Measurements from ENCODE around the gene THRB. TPM values are rescaled to one million over a fixed set of nuclear protein-coding genes. Genes with fewer than 3 reads are reported as not detected.

The THRB gene
- total RNA-seq, 4 donors from 2014 or later, result 19.8 to 25.8 (median 23.4) TPM

DNA sequence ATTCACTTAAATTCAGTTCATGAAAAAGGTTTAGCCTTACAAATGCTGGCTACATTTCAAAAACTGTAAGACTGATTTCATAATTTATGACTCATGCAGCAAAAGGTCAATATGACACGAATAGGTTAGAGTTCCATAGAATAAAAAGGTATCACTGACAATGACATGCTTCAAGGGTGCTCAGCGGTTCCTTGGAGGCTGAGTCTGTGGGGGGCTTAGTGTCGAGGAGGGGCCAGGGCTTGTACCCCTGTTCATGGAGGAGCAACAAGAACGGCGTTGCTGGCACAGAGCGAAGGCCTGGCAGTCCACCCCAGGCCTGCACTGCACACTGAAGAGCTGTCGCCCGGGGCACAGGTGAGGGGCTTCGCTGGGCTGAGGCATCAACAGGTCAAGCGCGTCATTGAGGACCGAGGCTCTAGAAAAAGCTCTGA is 375.3 kb downstream of the THRB start:
- DNase-seq (ENCODE audit: low spot score in 2 of 2), result no peak
- TF ChIP-seq CTCF (IDR thresholded peaks at IDR 0.05) (no peak), POLR2A (IDR thresholded peaks at IDR 0.05) (no peak)
- intact Hi-C loops (cut with DNase I; ENCODE audit: low total_unique reads), result no loop called here
- WGBS, 2 donors, result 78 to 84% methylated on average over 12 of the region's 12 CpGs
- no peak overlapping the region for H3K4me3 ChIP-seq (ENCODE audit: low read depth, poor library complexity, severe bottlenecking)

- WGBS, 2 donors, result 89 to 94% methylated on average over 1 of the region's 1 CpG
- DNase-seq (ENCODE audit: low spot score in 2 of 2), result no peak
- intact Hi-C loops (cut with DNase I; ENCODE audit: low total_unique reads), result no loop called here
- TF ChIP-seq CTCF (IDR thresholded peaks at IDR 0.05) (no peak), POLR2A (IDR thresholded peaks at IDR 0.05) (no peak)
- no peak overlapping the region for H3K4me3 ChIP-seq (ENCODE audit: low read depth, poor library complexity, severe bottlenecking)
Measured at GRCh38 chr3:24117508-24117907, 377.1 kb downstream of the THRB start.

DNA sequence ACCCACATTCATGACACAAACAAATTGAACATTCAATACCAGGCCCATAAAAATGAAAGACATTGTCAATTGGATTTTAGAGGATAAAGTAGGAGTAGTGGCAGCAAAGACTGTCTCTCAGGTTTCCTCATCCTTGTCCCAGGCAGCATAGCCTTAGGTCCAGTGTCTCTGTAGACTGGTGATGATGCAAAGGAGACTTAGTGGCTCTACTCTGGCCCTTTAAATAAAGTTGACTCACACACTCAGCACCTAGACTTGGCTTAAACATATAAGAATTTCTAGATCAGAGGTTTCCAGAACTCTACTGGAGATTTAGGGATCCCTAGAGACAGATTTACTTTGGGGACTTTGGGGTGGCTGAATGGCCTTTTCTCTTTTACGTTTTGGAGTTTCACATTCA is 382.9 kb downstream of the THRB start:
- TF ChIP-seq POLR2A (IDR thresholded peaks at IDR 0.05) (no peak), CTCF (IDR thresholded peaks at IDR 0.05) (no peak)

DNA sequence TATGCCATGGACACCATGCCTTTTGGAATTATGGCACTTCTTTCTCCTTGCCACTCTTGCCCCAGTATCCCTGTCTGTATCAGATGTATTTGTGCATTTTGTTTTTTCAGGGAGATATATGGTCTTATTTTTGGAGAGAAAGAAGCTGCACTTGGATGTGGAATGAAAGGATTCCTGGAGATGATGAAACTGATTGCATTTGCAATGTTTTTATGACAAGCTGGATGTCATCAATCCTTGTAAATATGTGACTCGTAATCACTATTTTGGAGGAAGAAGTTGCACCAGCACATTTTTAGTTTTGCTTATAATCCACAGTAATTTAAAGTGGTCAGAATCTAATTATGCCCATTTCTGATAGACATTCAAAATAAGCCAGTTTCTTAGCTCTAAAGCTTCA is 384.6 kb downstream of the THRB start:
- DNase-seq (ENCODE audit: low spot score in 2 of 2), result no peak
- H3K4me3 ChIP-seq (ENCODE audit: low read depth, poor library complexity, severe bottlenecking), result no peak overlapping the region
- intact Hi-C loops (cut with DNase I; ENCODE audit: low total_unique reads), result no loop called here
- 26 to 56% methylated on average over 1 of the region's 1 CpG for WGBS, 2 donors
- TF ChIP-seq POLR2A (IDR thresholded peaks at IDR 0.05) (no peak), CTCF (IDR thresholded peaks at IDR 0.05) (no peak)

More for the DNA sequence above, 382.9 kb downstream of the THRB start:
- DNase-seq (ENCODE audit: low spot score in 2 of 2), result no peak
- 70 to 77% methylated on average over 1 of the region's 1 CpG for WGBS, 2 donors
- no peak overlapping the region for H3K4me3 ChIP-seq (ENCODE audit: low read depth, poor library complexity, severe bottlenecking)
- intact Hi-C loops (cut with DNase I; ENCODE audit: low total_unique reads), result no loop called here

DNA sequence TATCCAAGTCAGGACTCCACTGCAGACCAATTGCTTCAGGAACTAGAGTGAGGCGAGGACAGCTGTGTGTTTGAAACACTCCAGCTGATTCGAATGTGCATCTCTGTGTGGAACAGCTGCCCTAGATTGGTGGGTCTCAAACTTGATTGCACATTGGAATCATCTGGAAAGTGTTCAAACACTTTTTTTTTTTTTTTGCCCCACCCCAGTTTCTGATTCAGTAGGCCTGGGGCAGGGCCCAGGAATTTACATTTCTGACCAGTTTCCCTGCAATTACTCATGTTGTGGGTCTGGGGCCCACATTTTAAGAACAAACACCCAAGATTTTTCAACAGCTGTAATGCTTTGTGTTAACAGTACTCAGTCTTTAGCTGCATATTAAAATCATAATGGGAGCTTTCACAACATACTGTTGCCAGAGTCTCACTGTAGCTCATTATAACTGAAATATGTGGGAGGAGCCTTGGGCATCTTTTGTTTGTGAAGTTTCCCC is 392.9 kb downstream of the THRB start:
- TF ChIP-seq CTCF (IDR thresholded peaks at IDR 0.05), result no peak
- no peak for TF ChIP-seq POLR2A (IDR thresholded peaks at IDR 0.05)
- intact Hi-C loops (cut with DNase I; ENCODE audit: low total_unique reads), result no loop called here
- no peak overlapping the region for H3K4me3 ChIP-seq (ENCODE audit: low read depth, poor library complexity, severe bottlenecking)
- no peak for DNase-seq (ENCODE audit: low spot score in 2 of 2)
- WGBS, 2 donors, result 39 to 46% methylated on average over 2 of the region's 2 CpGs

DNA sequence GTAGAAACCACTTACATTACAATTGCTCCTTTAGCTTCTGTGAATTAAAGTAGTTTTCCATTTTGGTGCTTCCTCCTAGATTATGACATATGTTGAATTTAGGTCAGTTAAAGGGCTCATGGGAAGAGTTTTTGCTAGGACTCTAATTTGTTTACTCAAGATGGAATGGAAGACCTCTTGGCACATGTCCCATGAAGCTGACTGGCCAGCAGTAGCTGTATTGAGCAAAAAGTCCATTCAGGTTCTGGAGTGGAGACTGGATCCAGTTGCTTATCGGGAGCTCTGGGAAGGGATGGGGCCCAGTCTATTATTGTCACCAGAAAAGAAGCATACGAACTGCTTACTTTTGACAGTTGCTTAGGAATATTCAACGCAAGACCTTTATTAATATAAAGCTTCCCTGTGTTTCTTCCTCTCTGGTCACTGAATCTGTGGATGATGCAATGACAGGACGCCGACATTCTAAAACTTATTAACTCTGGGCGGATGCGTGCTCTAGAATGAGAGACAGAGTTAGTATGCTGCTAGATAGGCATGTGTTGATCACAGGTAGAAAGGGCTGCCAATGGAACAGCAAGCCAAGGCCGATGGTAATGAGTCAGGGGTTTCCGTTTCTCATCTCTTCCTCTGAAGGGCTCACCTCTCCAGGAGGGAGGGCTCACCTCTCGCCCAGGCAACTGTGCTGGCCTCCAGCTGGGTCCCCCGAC is 393.8 kb downstream of the THRB start:
- 90% methylated on average over 11 of the region's 11 CpGs for WGBS, 2 donors
- intact Hi-C loops (cut with DNase I; ENCODE audit: low total_unique reads), result no loop called here

More for the DNA sequence above, 393.8 kb downstream of the THRB start:
- no peak for DNase-seq (ENCODE audit: low spot score in 2 of 2)
- H3K4me3 ChIP-seq (ENCODE audit: low read depth, poor library complexity, severe bottlenecking), result no peak overlapping the region
- TF ChIP-seq POLR2A (IDR thresholded peaks at IDR 0.05) (no peak), CTCF (IDR thresholded peaks at IDR 0.05) (no peak)
